Activated naive CD4-positive, alpha-beta T cell treated with anti-CD3 and anti-CD28 coated beads, Interleukin-2, amount 50 U/mL, for 72 hours (primary cell): Measurements from ENCODE around the gene MED13. TPM values are rescaled to one million over a fixed set of nuclear protein-coding genes. Genes with fewer than 3 reads are reported as not detected.
"Not testable (repeated sequence)": the region's sequence is repeated elsewhere in the genome, so short reads cannot be mapped to it uniquely, and the experiment has no call there.

Source experiments
- ATAC-seq, 2 donors: fragments of 150-1000 bp; cut with Tn5 transposase; 2 replicates each; pipeline ENCODE4 v1.10.0; 2021; ENCODE audit warnings: mild to moderate bottlenecking in 2 of 2, moderate library complexity in 2 of 2
- DNase-seq, 2 donors: peaks; one replicate each; pipeline ENCODE4 v3.0.0; 2021 to 2022; ENCODE audit warnings: low spot score in 2 of 2
- H3K27ac Mint-ChIP-seq, 2 donors: one replicate each; pipeline ENCODE4 v1.8.0; 2022; ENCODE audit warnings: mild to moderate bottlenecking in 2 of 2, mixed read lengths in 2 of 2
- H3K36me3 Mint-ChIP-seq, 2 donors: one replicate each; pipeline ENCODE4 v1.8.0; 2022; ENCODE audit warnings: mixed read lengths in 2 of 2
- H3K9me3 Mint-ChIP-seq, 2 donors: one replicate each; pipeline ENCODE4 v1.8.0; 2022; ENCODE audit warnings: mixed read lengths in 2 of 2
- total RNA-seq, 2 donors: library from RNA; stranded (reverse); gene quantifications; one replicate each; pipeline ENCODE4 v1.2.3, GENCODE V29; 2022

Gene MED13
- total RNA-seq, 2 donors from 2014 or later: 45.9 to 56.6 TPM

DNA sequence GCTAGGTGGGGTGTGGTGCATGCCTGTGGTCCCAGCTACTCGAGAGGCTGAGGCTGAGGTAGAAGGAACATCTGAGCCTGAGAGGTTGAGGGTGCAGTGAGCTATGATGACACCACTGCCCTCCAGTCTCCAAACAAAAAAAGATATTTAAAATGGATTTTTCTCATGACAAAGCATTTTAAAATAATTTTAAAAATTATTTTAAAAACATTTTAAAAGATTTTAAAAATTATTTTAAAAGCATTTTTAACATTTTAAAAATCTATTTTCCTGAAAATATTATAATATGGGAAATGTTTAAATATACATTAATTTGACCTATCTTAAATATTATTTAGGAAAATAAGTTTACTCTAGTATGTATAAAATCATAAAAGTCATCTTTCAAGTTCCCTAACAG is 26.8 kb downstream of the MED13 start:
- DNase-seq (no peak), ATAC-seq (no peak)
- Mint-ChIP-seq H3K36me3 (peaks cover 0 to 12% of the 10 kb centered on the region in 2 donors), H3K27ac (no peak overlapping the region), H3K9me3 (no peaks in the 10 kb centered on the region)

DNA sequence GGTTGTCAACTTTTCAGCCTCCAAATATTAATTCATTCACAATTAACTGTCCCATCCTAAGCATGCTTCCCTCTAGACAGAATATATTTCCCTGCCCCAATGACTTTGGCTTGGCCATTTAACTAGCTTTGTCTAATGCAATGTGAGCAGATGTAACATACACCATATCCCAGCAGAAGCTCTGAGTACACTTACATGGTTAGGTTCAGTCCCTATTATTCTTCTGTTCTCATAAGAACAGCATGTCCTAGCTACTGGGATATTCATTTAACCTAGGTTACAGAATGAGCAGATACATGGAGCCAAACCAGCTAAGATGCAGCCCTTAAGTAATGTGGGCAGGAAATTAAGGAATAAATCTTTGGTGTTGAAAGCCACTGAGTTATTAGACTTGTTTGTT is 31.8 kb downstream of the MED13 start:
- Mint-ChIP-seq H3K27ac (no peak overlapping the region), H3K36me3 (peaks cover 17 to 27% of the 10 kb centered on the region in 2 donors), H3K9me3 (no peaks in the 10 kb centered on the region)
- ATAC-seq (no peak), DNase-seq (no peak)

DNA sequence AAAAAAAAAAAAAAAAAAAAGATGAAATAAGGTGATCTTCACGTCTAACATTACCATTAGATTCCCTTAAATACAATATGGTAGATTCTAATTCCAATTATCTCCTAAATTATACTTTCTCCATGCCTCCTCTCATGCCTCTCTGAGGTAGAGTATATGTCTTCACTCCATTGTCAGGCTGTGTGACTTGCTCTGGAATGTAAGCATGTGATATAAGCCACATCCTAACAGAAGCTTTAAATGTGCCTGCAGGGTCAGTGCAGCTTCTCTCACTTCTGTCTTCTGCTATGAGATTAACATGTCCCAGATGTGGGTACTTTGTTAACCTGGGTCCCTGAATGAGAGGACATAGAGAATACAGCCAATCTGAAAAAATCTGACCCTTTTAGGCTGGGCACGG is 32.6 kb downstream of the MED13 start:
- no peaks in the 10 kb centered on the region for H3K9me3 Mint-ChIP-seq
- DNase-seq (no peak), ATAC-seq (no peak)
- H3K36me3 Mint-ChIP-seq: peaks cover 17 to 28% of the 10 kb centered on the region in 2 donors
- no peak overlapping the region for H3K27ac Mint-ChIP-seq

DNA sequence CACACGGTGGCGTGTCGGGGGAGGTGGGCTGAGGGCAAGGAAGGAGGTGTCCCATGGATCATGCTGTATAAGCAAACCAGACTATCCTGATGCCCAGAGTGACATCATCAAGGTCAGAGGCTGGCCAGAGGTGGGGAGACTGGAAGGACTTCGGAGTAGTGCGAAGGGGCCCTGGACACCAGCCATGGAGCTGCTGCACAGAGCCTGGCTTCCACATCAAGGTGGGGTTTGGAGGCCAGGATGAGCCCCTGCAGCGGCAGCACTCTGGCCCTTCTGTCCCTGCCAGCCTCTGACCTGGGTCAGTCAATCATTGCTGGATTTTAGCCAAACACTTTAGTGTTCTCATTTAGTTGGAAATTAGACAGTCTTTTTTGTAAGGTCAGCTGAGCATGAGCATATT is 34.8 kb downstream of the MED13 start:
- Mint-ChIP-seq H3K36me3 (peaks cover 17 to 33% of the 10 kb centered on the region in 2 donors), H3K27ac (no peak overlapping the region), H3K9me3 (no peaks in the 10 kb centered on the region)
- no peak for DNase-seq
- no peak for ATAC-seq

DNA sequence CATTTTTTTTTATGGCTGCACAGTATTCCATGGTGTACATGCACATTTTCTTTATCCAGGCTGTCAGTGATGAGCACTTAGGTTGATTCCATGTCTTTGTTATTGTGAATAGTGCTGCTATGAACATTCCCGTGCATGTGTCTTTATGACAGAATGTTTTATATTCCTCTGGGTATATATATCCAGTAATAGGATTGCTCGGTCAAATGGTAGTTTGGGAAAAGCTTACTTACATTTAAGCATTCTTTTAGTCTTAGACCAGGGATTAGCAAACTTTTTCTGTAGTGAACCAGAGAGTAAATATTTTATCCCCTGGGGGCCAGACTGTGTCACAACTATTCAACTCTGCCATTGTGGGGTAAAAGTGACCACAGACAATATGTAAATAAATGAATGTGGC is 40.2 kb downstream of the MED13 start:
- Mint-ChIP-seq H3K9me3 (no peaks in the 10 kb centered on the region), H3K27ac (no peak overlapping the region), H3K36me3 (peaks cover 2 to 27% of the 10 kb centered on the region in 2 donors)
- ATAC-seq (no peak), DNase-seq (no peak)

DNA sequence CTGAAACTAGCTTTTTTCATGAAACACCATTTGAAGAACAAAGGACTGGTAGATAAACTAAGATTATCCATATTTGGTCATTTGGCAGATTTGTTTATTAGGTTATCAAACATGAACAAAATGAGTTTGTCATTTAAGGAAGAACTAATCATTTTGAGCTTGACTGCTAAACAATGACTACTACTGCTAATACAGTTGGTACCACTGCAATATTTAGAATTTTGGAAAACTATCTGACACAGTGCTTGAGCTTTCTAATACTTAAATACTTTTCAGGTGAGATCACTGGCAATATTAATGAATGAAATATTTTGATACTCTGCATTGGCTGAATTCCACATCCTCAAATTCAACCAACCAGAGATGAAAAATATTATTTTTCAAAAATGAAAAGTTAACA is 47.2 kb downstream of the MED13 start:
- ATAC-seq (no peak), DNase-seq (no peak)
- Mint-ChIP-seq H3K36me3 (peaks cover 0 to 35% of the 10 kb centered on the region in 2 donors), H3K9me3 (peaks cover 0 to 4% of the 10 kb centered on the region in 2 donors), H3K27ac (no peak overlapping the region)

DNA sequence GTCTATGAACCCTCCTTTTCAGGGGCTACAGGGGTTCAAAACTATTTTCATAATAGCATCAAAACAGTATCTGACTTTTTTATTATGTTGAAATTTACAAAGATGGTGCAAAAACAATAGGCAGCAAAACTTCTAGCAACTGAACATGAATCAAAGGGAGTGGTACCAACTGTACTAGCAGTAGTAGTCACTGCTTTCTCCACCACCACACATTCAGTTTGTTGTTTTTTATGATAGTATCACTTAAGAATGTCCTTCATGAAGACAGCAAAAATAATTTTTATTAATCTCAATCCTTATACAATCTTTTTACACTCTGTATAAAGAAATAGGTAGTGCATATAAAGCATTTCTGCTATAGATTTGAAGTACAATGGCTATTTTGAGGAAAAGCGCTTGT is 47.6 kb downstream of the MED13 start:
- Mint-ChIP-seq H3K36me3 (peaks cover 0 to 39% of the 10 kb centered on the region in 2 donors), H3K9me3 (peaks cover 0 to 4% of the 10 kb centered on the region in 2 donors), H3K27ac (no peak overlapping the region)
- no peak for DNase-seq
- ATAC-seq: no peak

DNA sequence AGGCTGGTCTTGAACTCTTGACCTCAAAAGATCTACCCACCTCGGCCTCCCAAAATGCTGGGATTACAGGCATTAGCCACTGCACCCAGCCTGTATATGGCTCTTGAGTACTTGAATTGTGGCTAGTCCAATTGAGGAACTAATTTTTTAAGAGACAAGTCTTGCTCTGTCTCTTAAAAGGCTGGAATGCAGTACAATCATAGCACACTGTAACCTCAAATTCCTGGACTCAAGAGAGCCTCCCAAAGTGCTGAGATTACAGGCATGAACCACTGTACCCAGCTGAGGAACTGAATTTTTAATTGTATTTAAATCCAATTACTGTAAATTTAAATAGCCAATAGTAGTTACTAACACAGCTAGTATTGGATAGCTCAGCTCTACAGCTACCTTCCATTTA is 50.6 kb downstream of the MED13 start:
- no peak for DNase-seq
- ATAC-seq: no peak
- Mint-ChIP-seq H3K9me3 (peaks cover 0 to 4% of the 10 kb centered on the region in 2 donors), H3K36me3 (peaks cover 5 to 45% of the 10 kb centered on the region in 2 donors), H3K27ac (no peak overlapping the region)

DNA sequence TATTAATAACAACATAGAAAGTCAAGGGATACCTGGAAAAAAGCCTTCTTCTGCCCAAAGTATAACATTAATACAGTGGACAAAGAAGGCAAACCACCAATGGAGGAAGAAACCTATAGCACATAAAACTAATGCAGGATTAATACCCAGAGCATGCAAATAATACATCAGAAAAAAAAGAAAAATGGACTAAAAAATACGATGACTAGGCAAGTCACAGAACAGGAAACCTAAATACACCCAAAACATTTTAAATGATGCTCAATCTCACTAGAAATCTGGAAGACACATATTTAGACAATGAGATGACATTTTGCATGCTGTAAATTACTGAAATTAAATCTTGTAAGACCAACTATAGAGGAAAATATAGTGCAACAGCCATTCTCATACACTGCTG is 55.9 kb downstream of the MED13 start:
- ATAC-seq: no peak
- H3K27ac Mint-ChIP-seq: no peak overlapping the region
- H3K36me3 Mint-ChIP-seq: peaks cover 5 to 35% of the 10 kb centered on the region in 2 donors
- H3K9me3 Mint-ChIP-seq: peaks cover 0 to 4% of the 10 kb centered on the region in 2 donors
- DNase-seq: no peak

DNA sequence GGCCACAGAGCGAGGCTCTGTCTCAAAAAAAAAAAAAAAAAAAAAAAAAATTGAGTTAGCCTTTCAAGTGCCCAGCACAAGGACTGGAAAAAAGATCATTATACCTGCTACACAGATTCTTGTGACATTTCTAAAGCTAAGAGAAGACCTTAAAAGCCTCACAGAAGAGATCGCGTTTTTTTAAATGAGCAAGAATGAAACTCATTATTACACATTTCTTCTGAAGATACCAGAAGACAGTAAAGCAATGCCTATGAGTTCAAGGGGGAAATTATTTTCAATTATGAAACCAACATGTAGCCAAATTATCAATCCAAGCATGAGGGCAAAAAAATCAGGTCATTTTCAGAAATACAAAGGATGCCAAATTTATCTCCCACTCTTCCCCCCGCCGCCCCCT is 56.8 kb downstream of the MED13 start:
- H3K27ac Mint-ChIP-seq: peak overlapping the region in 1 of 2 donors; percentile 11
- peaks cover 0 to under 1% of the 10 kb centered on the region in 2 donors for H3K9me3 Mint-ChIP-seq
- DNase-seq (no peak), ATAC-seq (peak; percentile 40 to 71)
- peaks cover 5 to 31% of the 10 kb centered on the region in 2 donors for H3K36me3 Mint-ChIP-seq

DNA sequence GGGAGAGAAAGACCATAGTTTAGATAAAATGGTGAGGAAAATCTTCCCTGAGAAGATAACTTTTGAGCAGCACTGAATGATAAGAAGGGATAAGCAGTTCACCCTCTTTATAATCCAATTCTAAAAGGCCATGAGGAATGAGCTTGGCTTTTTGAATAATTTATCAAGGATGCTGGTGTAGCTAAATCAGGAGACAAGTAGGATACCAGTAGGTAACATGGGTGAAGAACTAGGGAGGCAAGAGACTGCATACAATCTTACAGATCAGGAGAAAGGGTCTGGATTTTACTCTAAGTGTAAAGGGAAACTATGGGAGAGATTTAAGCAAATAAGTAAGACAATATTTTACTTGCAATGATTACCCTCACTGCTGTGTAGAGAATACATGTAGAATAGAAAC is 60.7 kb downstream of the MED13 start:
- no peak for ATAC-seq
- no peaks in the 10 kb centered on the region for H3K9me3 Mint-ChIP-seq
- H3K36me3 Mint-ChIP-seq: peaks cover 0 to 11% of the 10 kb centered on the region in 2 donors
- DNase-seq: no peak
- no peak overlapping the region for H3K27ac Mint-ChIP-seq

DNA sequence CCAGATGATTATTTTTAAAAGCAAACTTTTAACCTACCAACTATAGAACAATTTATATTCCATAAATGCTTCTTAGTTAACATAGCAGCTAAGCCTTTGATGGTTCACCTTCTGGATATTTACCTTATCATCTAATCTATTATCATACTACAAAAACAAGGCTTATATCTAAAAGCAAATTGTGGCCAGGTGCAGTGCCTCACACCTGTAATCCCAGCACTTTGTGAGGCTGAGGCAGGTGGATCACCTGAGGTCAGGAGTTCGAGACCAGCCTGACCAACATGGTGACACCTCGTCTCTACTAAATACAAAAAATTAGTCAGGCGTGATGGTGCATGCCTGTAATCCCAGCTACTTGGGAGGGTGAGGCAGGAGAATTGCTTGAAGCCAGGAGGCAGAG is 61.9 kb downstream of the MED13 start:
- H3K9me3 Mint-ChIP-seq, ATAC-seq, DNase-seq, H3K27ac Mint-ChIP-seq: not testable (repeated sequence)
- peaks cover 0 to 11% of the 10 kb centered on the region in 2 donors for H3K36me3 Mint-ChIP-seq

DNA sequence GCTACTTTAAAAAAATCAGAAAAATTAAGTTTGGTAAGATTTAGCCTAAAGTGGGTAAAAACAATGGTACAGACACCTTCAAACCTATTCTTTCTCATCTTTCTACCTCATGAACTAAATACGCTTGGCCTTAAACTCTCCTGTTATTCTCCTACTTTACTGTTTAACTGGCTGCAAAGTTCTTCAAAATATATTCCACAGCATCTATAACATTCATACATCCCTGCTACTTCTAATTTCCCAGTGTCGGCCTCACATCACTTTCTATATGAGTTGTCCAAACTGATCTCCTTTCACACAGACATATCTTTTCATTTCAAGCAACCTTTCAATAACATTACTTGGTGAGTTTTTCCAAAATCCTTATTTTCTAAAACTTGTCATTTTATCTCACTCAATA is 64.0 kb downstream of the MED13 start:
- Mint-ChIP-seq H3K9me3 (no peaks in the 10 kb centered on the region), H3K36me3 (peaks cover 0 to 11% of the 10 kb centered on the region in 2 donors), H3K27ac (no peak overlapping the region)
- DNase-seq (no peak), ATAC-seq (no peak)

DNA sequence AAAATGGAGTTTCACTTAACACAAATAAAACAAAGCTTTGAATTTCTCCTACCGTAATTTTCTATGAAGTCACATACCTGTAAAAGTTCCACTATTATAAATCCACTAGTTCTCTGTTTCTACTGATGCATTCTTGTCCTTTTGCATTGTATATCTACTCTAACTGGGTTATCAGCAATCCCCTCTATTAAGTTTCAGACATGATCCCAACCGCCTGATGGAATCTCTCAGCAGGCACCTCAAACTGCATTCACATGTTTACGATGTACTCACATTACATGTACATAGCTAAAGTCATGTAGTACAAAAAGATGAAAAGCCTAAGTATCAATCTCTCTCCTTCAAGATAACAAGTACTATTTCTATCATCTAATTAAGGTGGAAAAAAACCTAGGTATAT is 64.9 kb downstream of the MED13 start:
- Mint-ChIP-seq H3K27ac (no peak overlapping the region), H3K36me3 (peaks cover 0 to 11% of the 10 kb centered on the region in 2 donors), H3K9me3 (no peaks in the 10 kb centered on the region)
- no peak for DNase-seq
- ATAC-seq: no peak

DNA sequence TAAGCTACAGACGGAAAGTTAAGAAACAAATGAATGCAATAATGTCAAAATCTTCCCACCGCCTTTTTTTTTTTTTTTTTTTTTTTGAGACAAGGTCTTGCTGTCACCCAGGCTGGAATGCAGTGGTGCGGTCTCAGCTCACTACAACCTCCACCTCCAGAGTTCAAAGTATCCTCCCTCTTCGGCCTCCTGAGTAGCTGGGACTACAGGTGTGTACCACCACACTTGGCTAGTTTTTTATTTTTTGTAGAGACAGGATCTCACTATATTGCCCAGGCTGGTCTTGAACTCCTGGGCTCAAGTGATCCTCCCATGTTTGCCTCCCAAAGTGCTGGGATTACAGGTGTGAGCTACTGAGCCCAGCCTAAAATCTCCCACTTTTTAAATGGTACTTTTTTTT is 66.5 kb downstream of the MED13 start:
- ATAC-seq, H3K27ac Mint-ChIP-seq, H3K36me3 Mint-ChIP-seq, DNase-seq, H3K9me3 Mint-ChIP-seq: not testable (repeated sequence)

DNA sequence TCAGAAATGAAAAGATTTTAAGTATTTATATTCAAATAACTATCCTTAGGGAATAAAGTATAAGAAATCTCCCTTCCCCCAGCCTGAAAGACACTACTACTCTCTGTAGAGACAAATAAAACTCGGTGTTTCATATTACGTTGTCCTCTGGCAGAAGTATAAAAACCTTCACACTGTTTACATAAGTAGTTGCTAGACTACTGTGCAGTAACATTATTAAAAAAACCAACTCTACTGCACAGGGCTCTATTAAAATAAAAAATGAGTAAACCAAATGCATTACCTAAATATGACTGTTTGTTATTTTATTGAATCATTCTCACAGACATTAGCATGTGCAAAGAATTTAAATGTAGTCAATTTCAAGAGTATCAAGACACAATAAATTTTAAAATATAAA is 67.4 kb downstream of the MED13 start:
- Mint-ChIP-seq H3K36me3 (no peaks in the 10 kb centered on the region), H3K27ac (no peak overlapping the region), H3K9me3 (no peaks in the 10 kb centered on the region)
- DNase-seq (no peak), ATAC-seq (no peak)

DNA sequence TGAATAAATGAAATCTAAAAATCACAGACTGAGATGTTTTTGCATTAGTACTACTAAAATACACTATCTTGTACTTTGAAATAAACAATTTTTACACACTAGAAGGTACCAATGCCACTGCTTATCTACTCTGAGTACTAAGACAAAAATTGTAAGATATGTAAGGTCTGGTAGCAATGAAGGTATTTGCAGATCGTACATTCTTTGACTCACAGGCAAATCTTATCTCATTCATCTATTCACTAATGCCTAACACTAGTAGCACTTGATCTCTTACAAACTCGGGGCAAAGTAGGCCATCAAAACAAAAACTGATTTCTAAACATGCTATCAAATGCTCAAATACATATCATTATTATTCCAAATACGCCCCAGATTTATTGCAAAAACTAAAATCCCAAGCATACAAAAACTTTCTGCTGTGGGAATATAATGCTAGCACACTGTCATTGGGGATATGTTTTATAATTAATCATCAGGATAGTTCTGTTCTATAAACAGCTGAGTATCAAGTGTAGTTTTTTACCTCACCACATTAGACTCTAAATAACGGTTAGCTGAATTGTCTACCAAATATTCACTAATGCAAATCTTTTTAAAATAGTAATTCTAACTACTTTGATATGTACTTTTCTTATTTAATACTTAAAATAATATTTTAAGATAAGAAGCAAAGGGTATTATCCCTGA is 68.0 kb downstream of the MED13 start:
- Mint-ChIP-seq H3K36me3 (no peaks in the 10 kb centered on the region), H3K27ac (no peak overlapping the region), H3K9me3 (no peaks in the 10 kb centered on the region)
- ATAC-seq (no peak), DNase-seq (no peak)

DNA sequence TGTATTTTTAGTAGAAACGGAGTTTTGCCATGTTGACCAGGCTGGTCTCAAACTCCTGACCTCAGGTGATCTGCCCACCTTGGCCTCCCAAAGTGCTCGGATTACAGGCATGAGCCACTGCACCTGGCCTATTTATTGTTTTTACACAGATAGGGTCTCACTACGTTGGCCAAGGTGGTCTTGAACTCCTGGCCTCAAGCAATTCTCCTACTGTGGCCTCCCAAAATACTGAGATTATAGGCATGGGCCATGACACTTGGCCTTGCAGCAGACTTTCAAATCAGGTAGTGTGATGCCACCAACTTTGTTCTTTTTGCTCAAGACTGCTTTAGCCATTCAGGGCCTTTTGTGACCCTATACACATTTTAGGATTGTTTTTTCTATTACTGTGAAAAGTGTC is 75.6 kb downstream of the MED13 start:
- no peaks in the 10 kb centered on the region for H3K9me3 Mint-ChIP-seq
- no peak for ATAC-seq
- no peak overlapping the region for H3K27ac Mint-ChIP-seq
- DNase-seq: no peak
- H3K36me3 Mint-ChIP-seq: no peaks in the 10 kb centered on the region
